Measurements from ENCODE around the gene FAM171A1.
"Not testable (repeated sequence)": the region's sequence is repeated elsewhere in the genome, so short reads cannot be mapped to it uniquely, and the experiment has no call there.

The FAM171A1 gene

GRCh38 chr10:15237351-15237750 lies 133.7 kb downstream of the FAM171A1 start:
- DNase-seq = no peak

GRCh38 chr10:15236340-15236739 lies 134.7 kb downstream of the FAM171A1 start:
- DNase-seq = no peak

- DNase-seq = no peak
Measured at GRCh38 chr10:15232279-15232678, 138.8 kb downstream of the FAM171A1 start.

- no peak for DNase-seq
Measured at GRCh38 chr10:15231426-15231825, 139.7 kb downstream of the FAM171A1 start.

- no peak for DNase-seq
Measured at GRCh38 chr10:15230257-15230656, 140.8 kb downstream of the FAM171A1 start.

GRCh38 chr10:15229268-15229667 lies 141.8 kb downstream of the FAM171A1 start:
- DNase-seq = no peak

GRCh38 chr10:15228426-15228825 lies 142.7 kb downstream of the FAM171A1 start:
- DNase-seq = no peak

- no peak for DNase-seq
Measured at GRCh38 chr10:15227611-15228372, 143.3 kb downstream of the FAM171A1 start.

- DNase-seq = no peak
Measured at GRCh38 chr10:15225511-15225910, 145.6 kb downstream of the FAM171A1 start.

- DNase-seq = no peak
Measured at GRCh38 chr10:15224948-15225347, 146.1 kb downstream of the FAM171A1 start.

GRCh38 chr10:15223174-15223573 lies 147.9 kb downstream of the FAM171A1 start:
- DNase-seq = no peak

- no peak for DNase-seq
Measured at GRCh38 chr10:15222511-15222910, 148.6 kb downstream of the FAM171A1 start.

- no peak for DNase-seq
Measured at GRCh38 chr10:15220445-15220844, 150.6 kb downstream of the FAM171A1 start.

GRCh38 chr10:15216700-15217099 lies 154.4 kb downstream of the FAM171A1 start:
- DNase-seq = no peak

GRCh38 chr10:15214237-15214636 lies 156.9 kb downstream of the FAM171A1 start:
- DNase-seq = no peak

- DNase-seq = no peak
Measured at GRCh38 chr10:15213461-15213861, 157.6 kb downstream of the FAM171A1 start.

GRCh38 chr10:15211464-15211979 lies 159.6 kb downstream of the FAM171A1 start:
- peak; percentile 10 for DNase-seq

GRCh38 chr10:15210521-15210920 lies 160.6 kb downstream of the FAM171A1 start:
- DNase-seq = no peak

GRCh38 chr10:15209827-15210509 lies 161.1 kb downstream of the FAM171A1 start:
- peak; percentile 91 for DNase-seq

GRCh38 chr10:15208221-15208620 lies 162.9 kb downstream of the FAM171A1 start:
- no peak for DNase-seq

GRCh38 chr10:15207410-15207809 lies 163.7 kb downstream of the FAM171A1 start:
- DNase-seq = not testable (repeated sequence)

GRCh38 chr10:15202639-15203038 lies 168.4 kb downstream of the FAM171A1 start:
- DNase-seq = no peak

GRCh38 chr10:15202301-15202621 lies 168.8 kb downstream of the FAM171A1 start:
- not testable (repeated sequence) for DNase-seq

GRCh38 chr10:15201589-15202300 lies 169.3 kb downstream of the FAM171A1 start:
- DNase-seq = no peak
